Testis (tissue), 3 donors: Measurements from ENCODE around the gene LTBP1. TPM values are rescaled to one million over a fixed set of nuclear protein-coding genes. Genes with fewer than 3 reads are reported as not detected.

Source experiments
- DNase-seq: peaks from one replicate; pipeline ENCODE4 v3.0.0-alpha.2; 2019
- H3K27ac ChIP-seq, 2 donors: fragments of 200-600 bp; sonication (generic); one replicate each; pipeline ENCODE4 v1.5.1; 2019
- H3K27me3 ChIP-seq: fragments of 200-600 bp; sonication (generic); one replicate; pipeline ENCODE4 v1.5.1; 2019
- H3K36me3 ChIP-seq: fragments of 200-600 bp; sonication (generic); one replicate; pipeline ENCODE4 v1.5.1; 2017; ENCODE audit warnings: low read depth; ENCODE audit errors: missing control alignments
- H3K4me1 ChIP-seq: fragments of 200-600 bp; sonication (generic); one replicate; pipeline ENCODE4 v1.5.1; 2019
- H3K4me3 ChIP-seq, 2 donors: fragments of 200-600 bp; sonication (generic); one replicate each; pipeline ENCODE4 v1.5.1; 2017 to 2019
- H3K9me3 ChIP-seq: fragments of 200-600 bp; sonication (generic); one replicate; pipeline ENCODE4 v1.5.1; 2017
- POLR2A ChIP-seq: fragments of 450-650 bp; IDR thresholded peaks from one replicate; pipeline ENCODE4 v1.6.1; 2017; ENCODE audit warnings: antibody characterized with exemption, mild to moderate bottlenecking, moderate library complexity
- WGBS, 2 donors: methylation state at CpG; one replicate each; pipeline ENCODE4 v1.1.5; 2018; 5-methylcytosine and 5-hydroxymethylcytosine counted together
- intact Hi-C: fragments of 100-400 bp; cut with DNase I; formaldehyde crosslinking; loops from one replicate; pipeline ENCODE4 v1.15.1; 2023; ENCODE audit warnings: low total_unique reads
- polyA plus RNA-seq: library from polyadenylated mRNA; stranded (reverse); fragments of 350-450 nt; fragmentation: Illumina TruSeq; extraction: RNeasy Lipid Tissue Mini Kit (QIAGEN cat#74804); gene quantifications from one replicate; pipeline ENCODE4 v1.2.3, GENCODE V29; 2014; ENCODE audit warnings: low read depth, low replicate concordance; ENCODE audit not compliant: insufficient read depth
- total RNA-seq, 2 donors: library from RNA; depleted of rRNA; stranded (reverse); fragments of >200 nt; gene quantifications; one replicate each; pipeline ENCODE4 v1.2.3, GENCODE V29; 2016
- TF ChIP-seq, protein P1 (sequence below), 3 experiments: fragments of 450-650 bp in 2 of 3; fragments of 200-600 bp in 1 of 3; sonication (generic) in 1 of 3; IDR thresholded peaks; one replicate each; pipeline ENCODE4 v1.5.1; 2016 to 2019; ENCODE audit warnings: antibody characterized with exemption in 3 of 3, mild to moderate bottlenecking in 2 of 3, moderate library complexity in 1 of 3

Gene LTBP1
- total and polyA plus RNA-seq, 3 donors from 2014 or later = 39.6 to 51.5 (median 44.0) TPM

DNA sequence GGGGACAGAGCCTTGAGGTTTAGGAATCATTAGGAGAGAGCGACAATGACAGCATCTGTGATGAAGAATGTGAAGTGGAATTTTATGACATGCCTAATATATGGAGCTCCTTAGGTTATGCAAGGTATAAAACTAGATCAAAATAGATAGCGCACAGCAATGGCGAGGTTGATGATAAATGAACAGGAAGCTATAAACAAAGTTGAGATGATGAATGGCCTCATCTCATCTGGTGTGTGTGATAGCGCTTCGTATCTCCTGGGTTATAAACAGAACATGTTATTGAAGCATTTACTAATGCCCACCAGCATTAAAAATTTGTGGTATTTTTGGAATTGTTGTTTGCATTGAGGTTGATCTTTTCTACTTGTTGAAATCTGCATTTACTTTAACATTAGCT lies 231.5 kb downstream of the LTBP1 start:
- H3K27me3 ChIP-seq = no peaks in the 10 kb centered on the region
- no peaks in the 10 kb centered on the region for H3K9me3 ChIP-seq
- H3K4me3 ChIP-seq = no peak overlapping the region
- no peaks in the 10 kb centered on the region for H3K4me1 ChIP-seq
- intact Hi-C loops = no loop called here
- no peak overlapping the region for H3K27ac ChIP-seq
- no peak for TF ChIP-seq POLR2A
- TF ChIP-seq, protein P1, sequence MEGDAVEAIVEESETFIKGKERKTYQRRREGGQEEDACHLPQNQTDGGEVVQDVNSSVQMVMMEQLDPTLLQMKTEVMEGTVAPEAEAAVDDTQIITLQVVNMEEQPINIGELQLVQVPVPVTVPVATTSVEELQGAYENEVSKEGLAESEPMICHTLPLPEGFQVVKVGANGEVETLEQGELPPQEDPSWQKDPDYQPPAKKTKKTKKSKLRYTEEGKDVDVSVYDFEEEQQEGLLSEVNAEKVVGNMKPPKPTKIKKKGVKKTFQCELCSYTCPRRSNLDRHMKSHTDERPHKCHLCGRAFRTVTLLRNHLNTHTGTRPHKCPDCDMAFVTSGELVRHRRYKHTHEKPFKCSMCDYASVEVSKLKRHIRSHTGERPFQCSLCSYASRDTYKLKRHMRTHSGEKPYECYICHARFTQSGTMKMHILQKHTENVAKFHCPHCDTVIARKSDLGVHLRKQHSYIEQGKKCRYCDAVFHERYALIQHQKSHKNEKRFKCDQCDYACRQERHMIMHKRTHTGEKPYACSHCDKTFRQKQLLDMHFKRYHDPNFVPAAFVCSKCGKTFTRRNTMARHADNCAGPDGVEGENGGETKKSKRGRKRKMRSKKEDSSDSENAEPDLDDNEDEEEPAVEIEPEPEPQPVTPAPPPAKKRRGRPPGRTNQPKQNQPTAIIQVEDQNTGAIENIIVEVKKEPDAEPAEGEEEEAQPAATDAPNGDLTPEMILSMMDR (IDR thresholded peaks at IDR 0.05) = no peak
- H3K36me3 ChIP-seq = no peaks in the 10 kb centered on the region
- WGBS, 2 donors = 89 to 93% methylated on average over 5 of the region's 5 CpGs
- DNase-seq = no peak

GRCh38 chr2:33180915-33181314 lies 234.2 kb downstream of the LTBP1 start:
- H3K9me3 ChIP-seq = no peaks in the 10 kb centered on the region
- no peaks in the 10 kb centered on the region for H3K36me3 ChIP-seq
- no peak overlapping the region for H3K27ac ChIP-seq
- no peak for DNase-seq
- no peak overlapping the region for H3K4me3 ChIP-seq
- no peaks in the 10 kb centered on the region for H3K27me3 ChIP-seq
- WGBS, 2 donors = 67 to 80% methylated on average over 5 of the region's 5 CpGs
- intact Hi-C loops = no loop called here
- no peaks in the 10 kb centered on the region for H3K4me1 ChIP-seq
- TF ChIP-seq, protein P1 (IDR thresholded peaks at IDR 0.05) = no peak
- TF ChIP-seq POLR2A = no peak

GRCh38 chr2:33181466-33181865 lies 234.7 kb downstream of the LTBP1 start:
- no peak for TF ChIP-seq POLR2A
- TF ChIP-seq, protein P1 (IDR thresholded peaks at IDR 0.05) = no peak
- Histone ChIP-seq H3K4me1 (no peaks in the 10 kb centered on the region), H3K9me3 (no peaks in the 10 kb centered on the region), H3K27me3 (no peaks in the 10 kb centered on the region), H3K4me3 (no peak overlapping the region), H3K36me3 (no peaks in the 10 kb centered on the region), H3K27ac (no peak overlapping the region)
- no peak for DNase-seq
- intact Hi-C loops = no loop called here
- 72 to 100% methylated on average over 4 of the region's 4 CpGs for WGBS, 2 donors

- intact Hi-C loops = no loop called here
- no peaks in the 10 kb centered on the region for H3K4me1 ChIP-seq
- TF ChIP-seq POLR2A = no peak
- TF ChIP-seq, protein P1 (IDR thresholded peaks at IDR 0.05) = no peak
- H3K4me3 ChIP-seq = no peak overlapping the region
- H3K36me3 ChIP-seq = no peaks in the 10 kb centered on the region
- DNase-seq = no peak
- no peaks in the 10 kb centered on the region for H3K9me3 ChIP-seq
- H3K27ac ChIP-seq = no peak overlapping the region
- WGBS, 2 donors = 74 to 76% methylated on average over 3 of the region's 3 CpGs
- H3K27me3 ChIP-seq = no peaks in the 10 kb centered on the region
These were observed 237.3 kb downstream of the LTBP1 start for GRCh38 chr2:33184041-33184440.

DNA sequence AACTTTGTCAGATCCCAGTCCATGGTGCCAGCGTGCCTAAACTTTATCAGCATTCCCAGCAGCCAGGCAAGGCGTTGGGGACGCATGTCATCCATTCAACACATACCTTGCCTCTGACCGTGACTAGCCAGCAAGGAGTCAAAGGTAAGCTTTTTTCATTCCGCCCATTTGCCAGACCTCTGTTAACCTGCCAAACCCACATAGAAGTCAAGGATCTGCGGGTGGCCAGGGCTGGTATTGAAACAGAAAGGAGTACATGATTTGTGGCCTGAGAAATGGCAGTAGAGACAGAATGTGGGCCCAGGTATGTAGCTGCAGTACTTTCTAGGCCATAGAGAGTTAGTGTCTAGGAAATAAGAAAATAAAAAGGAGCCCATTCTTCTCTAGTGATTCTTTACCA lies 240.2 kb downstream of the LTBP1 start:
- intact Hi-C loops = no loop called here
- H3K36me3 ChIP-seq = no peaks in the 10 kb centered on the region
- no peak overlapping the region for H3K4me3 ChIP-seq
- H3K4me1 ChIP-seq = no peaks in the 10 kb centered on the region
- no peak for DNase-seq
- H3K27me3 ChIP-seq = no peaks in the 10 kb centered on the region
- 81 to 97% methylated on average over 6 of the region's 6 CpGs for WGBS, 2 donors
- no peak overlapping the region for H3K27ac ChIP-seq
- TF ChIP-seq POLR2A = no peak
- TF ChIP-seq, protein P1 (IDR thresholded peaks at IDR 0.05) = no peak
- no peaks in the 10 kb centered on the region for H3K9me3 ChIP-seq
